GM19468 (cell line): Measurements from ENCODE around the gene UGT2B11.
"Not testable (repeated sequence)": the region's sequence is repeated elsewhere in the genome, so short reads cannot be mapped to it uniquely, and the experiment has no call there.

ENCODE experiments used
- ATAC-seq: cut with Tn5 transposase; IDR thresholded peaks from one replicate; pipeline ENCODE4 v1.9.1; 2021; ENCODE audit warnings: mild to moderate bottlenecking, moderate library complexity, moderate number of reproducible peaks; ENCODE audit not compliant: unreplicated experiment; ENCODE audit errors: extremely low read depth

UGT2B11 gene

DNA sequence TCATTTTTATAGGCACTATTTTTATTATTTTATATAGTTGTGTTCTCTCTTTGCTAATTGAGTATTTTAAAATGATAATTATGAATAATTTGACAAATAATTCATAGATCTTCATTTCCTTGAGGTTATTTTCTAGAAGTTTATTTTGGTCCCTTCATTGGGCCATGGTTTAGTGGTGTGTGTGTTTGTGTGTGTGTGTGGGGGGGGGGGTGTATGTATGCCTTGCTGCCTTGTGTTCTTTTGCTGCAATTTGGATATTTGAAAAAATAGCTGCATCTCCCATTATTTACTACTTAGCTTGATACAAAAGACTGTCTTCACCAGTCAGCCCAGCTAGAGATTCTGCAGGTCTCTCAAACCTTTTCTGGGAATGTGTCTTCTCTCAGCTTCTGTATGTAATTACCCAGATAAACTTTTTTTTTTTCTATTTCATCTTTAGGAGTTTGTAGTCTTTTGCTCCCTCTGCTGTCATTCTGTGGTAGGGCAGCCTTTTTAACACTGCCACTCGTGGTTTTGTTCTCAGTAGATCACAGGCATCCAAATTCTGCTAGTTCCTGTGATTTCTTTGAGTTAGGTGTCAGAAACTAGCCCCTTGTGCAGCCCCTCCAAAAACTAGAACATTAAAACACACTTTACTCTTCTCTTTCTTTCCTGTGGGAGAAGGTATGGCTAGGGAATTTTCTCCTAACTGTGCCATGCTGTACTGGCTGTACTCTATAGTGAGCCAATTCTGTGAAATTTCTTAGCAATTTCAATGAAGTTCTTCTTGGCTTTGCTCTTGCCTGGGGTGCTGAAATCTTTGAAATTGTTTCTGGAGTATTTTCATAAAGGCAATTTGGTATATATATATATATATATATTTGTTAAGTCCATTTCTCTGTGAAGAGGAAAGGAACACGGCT, 44.1 kb downstream of the UGT2B11 start:
- ATAC-seq = peak; percentile 44

DNA sequence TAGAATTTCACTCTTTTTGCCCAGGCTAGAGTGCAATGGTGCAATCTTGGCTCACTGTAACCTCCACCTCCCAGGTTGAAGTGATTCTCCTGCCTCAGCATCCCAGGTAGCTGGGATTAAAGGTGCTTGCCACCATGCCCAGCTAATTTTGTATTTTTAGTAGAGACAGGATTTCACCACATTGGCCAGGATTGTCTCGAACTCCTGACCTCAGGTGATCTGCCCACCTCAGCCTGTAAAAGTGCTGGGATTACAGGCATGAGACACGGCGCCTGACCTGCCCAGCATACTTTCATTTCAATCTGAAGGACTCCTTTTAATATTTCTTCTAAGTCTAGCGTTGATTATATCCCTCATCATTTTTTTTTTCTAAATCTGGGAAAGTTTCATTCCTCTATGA, 45.4 kb downstream of the UGT2B11 start:
- ATAC-seq = not testable (repeated sequence)

DNA sequence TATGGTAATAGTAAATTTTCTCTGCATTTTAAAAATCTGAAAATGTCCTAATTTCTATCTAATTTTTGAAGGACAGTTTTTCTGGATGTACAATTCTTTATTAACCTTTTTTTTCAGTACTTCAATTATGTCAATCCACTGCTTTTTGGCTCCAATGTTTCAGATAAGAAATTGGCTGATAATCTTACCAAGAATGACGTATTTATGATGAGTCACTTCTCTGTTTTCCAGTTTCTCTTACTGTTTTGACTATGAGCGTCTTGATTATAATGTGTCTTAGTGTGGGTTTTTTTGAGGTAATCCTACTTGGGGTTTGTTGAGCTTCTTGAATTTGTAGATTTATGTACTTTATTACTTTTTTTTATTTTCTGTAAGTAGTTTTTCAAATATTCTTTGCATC, 47.2 kb downstream of the UGT2B11 start:
- no peak for ATAC-seq

DNA sequence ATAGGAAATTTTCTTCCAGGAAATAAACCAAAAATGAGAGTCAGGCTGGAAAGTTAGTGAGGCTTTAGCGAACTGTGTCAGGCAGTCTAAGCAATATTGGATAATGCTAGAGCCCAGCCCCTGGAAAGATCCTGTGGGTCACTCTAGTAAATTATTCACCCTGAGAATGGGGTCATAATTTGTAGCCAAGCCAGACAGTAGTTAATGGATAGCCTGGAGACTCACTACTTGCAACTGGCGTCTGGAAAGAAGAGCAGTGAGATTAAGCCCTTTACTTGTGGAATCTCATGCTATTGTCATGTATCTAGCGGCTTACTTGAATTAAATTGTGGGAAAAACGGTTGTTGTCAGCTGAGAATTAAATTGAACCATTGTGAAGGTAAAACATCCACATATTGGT, 48.2 kb downstream of the UGT2B11 start:
- not testable (repeated sequence) for ATAC-seq

DNA sequence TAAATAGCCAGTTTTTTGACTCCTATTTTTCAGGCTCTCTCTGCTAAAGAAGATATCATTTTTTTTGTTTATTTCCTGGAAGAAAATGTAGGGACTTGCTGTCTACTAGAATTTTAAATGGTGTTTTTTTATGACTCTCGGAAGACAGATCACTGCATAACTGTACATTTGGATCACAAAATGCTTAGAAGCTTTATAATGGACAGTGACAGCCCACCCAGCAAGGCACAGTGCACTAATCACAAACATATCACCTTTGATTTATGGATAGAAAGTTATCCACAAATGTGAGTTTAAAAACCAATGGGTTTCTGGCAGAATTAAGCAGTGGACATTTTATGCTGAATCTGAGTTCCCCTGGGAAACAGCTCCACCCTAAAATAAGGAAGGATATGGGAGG, 48.8 kb downstream of the UGT2B11 start:
- not testable (repeated sequence) for ATAC-seq

DNA sequence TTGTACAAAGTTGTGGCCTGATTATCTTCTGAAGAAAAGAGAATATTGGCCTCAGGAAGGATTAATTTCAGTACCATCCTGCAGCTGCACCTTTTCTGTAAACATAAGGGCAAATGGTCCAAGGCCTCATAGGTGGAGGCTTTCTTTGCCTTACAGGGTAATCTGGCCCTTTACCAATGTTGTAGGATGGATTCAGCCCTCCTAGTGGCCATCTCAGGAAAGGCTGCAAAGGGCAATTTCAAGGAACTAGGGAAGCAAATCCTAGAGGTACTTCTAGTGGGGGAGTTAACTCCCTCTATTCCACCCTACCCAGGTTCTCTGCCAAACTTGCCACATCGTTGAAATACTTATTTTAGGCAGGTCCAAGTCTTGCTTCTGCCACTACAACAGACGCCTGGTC, 57.6 kb downstream of the UGT2B11 start:
- no peak for ATAC-seq

DNA sequence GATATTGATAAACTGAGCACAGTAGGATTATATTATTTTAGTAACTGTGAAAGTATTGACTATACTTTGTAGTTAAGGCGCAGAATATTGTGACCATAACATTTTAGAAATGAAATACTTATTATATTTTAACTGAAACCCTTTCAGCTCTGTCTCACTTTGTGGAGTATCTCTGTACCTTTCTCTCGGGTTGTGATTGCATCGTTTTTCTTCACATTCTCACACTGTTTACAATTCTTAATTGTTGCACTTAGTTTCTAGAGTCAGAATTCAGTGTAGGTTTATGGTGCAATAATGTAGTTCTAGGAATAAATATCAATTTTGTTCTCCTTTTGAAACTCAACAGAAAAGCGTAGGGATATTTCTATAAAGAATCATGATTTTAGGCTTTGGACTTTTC, 60.5 kb downstream of the UGT2B11 start:
- ATAC-seq = no peak
